Fibroblast of lung (primary cell): ENCODE results near the gene COX7A2L.

Source experiments
- EZH2 ChIP-seq: IDR thresholded peaks from 2 replicates; pipeline ENCODE4 v1.5.1; 2012; ENCODE audit warnings: low read length, control low read depth, mild to moderate bottlenecking; ENCODE audit errors: missing control alignments
- TF ChIP-seq, protein P1 (sequence below), 2 donors: IDR thresholded peaks in 1 of 2; conservative IDR thresholded peaks in 1 of 2; 1 replicate in 1 of 2; 2 replicates in 1 of 2; pipeline ENCODE4 v1.5.1; 2011 to 2012; ENCODE audit warnings: low read length in 2 of 2, control low read depth in 1 of 2, inconsistent platforms in 1 of 2, low read depth in 1 of 2, mild to moderate bottlenecking in 1 of 2

DNA sequence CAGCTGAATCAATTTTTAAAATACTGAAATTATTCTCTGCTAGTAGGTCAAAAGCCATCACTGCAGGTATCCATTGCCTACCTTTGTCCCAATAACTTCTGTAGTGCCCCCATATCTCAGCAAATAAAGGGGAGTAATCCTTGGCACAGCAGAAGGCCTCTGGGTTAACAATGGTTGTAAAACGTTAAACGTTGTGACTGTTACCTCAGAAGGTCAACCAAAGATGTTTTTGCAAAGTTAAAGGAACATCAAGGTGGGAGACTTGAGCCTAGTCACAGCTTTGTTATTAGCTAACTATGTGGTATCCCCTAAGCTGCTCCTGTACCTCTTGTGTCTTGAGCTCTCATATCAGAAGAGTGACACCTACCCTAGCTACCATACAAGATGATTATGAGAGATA is 60.5 kb downstream of the COX7A2L start:
- TF ChIP-seq EZH2, result no peak
- TF ChIP-seq, protein P1, sequence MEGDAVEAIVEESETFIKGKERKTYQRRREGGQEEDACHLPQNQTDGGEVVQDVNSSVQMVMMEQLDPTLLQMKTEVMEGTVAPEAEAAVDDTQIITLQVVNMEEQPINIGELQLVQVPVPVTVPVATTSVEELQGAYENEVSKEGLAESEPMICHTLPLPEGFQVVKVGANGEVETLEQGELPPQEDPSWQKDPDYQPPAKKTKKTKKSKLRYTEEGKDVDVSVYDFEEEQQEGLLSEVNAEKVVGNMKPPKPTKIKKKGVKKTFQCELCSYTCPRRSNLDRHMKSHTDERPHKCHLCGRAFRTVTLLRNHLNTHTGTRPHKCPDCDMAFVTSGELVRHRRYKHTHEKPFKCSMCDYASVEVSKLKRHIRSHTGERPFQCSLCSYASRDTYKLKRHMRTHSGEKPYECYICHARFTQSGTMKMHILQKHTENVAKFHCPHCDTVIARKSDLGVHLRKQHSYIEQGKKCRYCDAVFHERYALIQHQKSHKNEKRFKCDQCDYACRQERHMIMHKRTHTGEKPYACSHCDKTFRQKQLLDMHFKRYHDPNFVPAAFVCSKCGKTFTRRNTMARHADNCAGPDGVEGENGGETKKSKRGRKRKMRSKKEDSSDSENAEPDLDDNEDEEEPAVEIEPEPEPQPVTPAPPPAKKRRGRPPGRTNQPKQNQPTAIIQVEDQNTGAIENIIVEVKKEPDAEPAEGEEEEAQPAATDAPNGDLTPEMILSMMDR (conservative IDR thresholded peaks at IDR 0.05 in 1 of 2, IDR thresholded peaks at IDR 0.05 in 1 of 2; ENCODE audit: low read depth in 1 of 2, low read length in 2 of 2), result no peak
